H1 (cell line): ENCODE data around the gene SYTL5. TPM values are rescaled to one million over a fixed set of nuclear protein-coding genes. Genes with fewer than 3 reads are reported as not detected.

Experiments used
- CTCF ChIA-PET: fragments of 300-600 bp; sonication (Branson Sonifier 250); formaldehyde crosslinking; loops from one replicate; lab custom pipeline; 2021; ENCODE audit not compliant: partially characterized antibody; lab: Charles Lee
- POLR2A ChIA-PET: fragments of 300-600 bp; sonication (Branson Sonifier 250); formaldehyde crosslinking; loops from one replicate; lab custom pipeline; 2021; ENCODE audit warnings: inconsistent platforms; ENCODE audit not compliant: partially characterized antibody; lab: Charles Lee
- DNase-seq, 2 experiments: peaks; one replicate each; pipeline versions ENCODE4 v3.0.0 to v3.0.0-alpha.2; 2010 to 2022; ENCODE audit warnings: low spot score in 2 of 2, low read depth in 1 of 2, mixed read lengths in 1 of 2
- FAIRE-seq: peaks from 2 replicates; lab custom pipeline; 2011; peaks lifted over from hg19 to GRCh38; lab: Jason Lieb, UNC
- H2AFZ ChIP-seq: 2 replicates; pipeline ENCODE4 v1.8.1; 2012; ENCODE audit warnings: low read length, inconsistent platforms
- H2AK5ac ChIP-seq: 2 replicates; pipeline ENCODE4 v1.6.1; 2013; ENCODE audit warnings: low read depth, low read length
- H2BK120ac ChIP-seq: replicated peaks from 2 replicates; pipeline ENCODE3; 2013; ENCODE audit warnings: low read depth, low read length, inconsistent platforms
- H2BK12ac ChIP-seq: 2 replicates; pipeline ENCODE4 v1.6.1; 2013; ENCODE audit warnings: low read depth, low read length
- H2BK15ac ChIP-seq: 2 replicates; pipeline ENCODE4 v1.6.1; 2013; ENCODE audit warnings: low read length
- H2BK20ac ChIP-seq: 2 replicates; pipeline ENCODE4 v1.6.1; 2013; ENCODE audit warnings: low read length
- H2BK5ac ChIP-seq: 2 replicates; pipeline ENCODE4 v1.6.1; 2013; ENCODE audit warnings: low read depth, low read length
- H3K14ac ChIP-seq: 2 replicates; pipeline ENCODE4 v1.6.1; 2013; ENCODE audit warnings: inconsistent platforms; ENCODE audit not compliant: insufficient read length
- H3K18ac ChIP-seq: 2 replicates; pipeline ENCODE4 v1.6.1; 2013; ENCODE audit warnings: low read length; ENCODE audit errors: extremely low read depth
- H3K23ac ChIP-seq: 2 replicates; pipeline ENCODE4 v1.6.1; 2013; ENCODE audit warnings: inconsistent platforms; ENCODE audit not compliant: insufficient read length
- H3K23me2 ChIP-seq: 2 replicates; pipeline ENCODE4 v1.6.1; 2013; ENCODE audit warnings: low read depth, low read length
- H3K27ac ChIP-seq: 2 replicates; pipeline ENCODE4 v1.6.1; 2011; ENCODE audit warnings: low read depth, low read length, inconsistent platforms
- H3K27me3 ChIP-seq, 4 experiments: replicated peaks in 1 of 4; 1 replicate in 1 of 4; 2 replicates in 3 of 4; pipeline versions ENCODE4 v1.6.1 to v1.8.1; 2011 to 2013; ENCODE audit warnings: low read length in 3 of 4, mild to moderate bottlenecking in 3 of 4, inconsistent platforms in 2 of 4, mixed read lengths in 2 of 4, moderate library complexity in 1 of 4; ENCODE audit not compliant: control insufficient read depth in 3 of 4, insufficient read depth in 3 of 4; ENCODE audit errors: extremely low read depth in 1 of 4
- H3K36me3 ChIP-seq, 4 experiments: 2 replicates each; pipeline versions ENCODE4 v1.6.1 to v1.8.1; 2011 to 2013; ENCODE audit warnings: mild to moderate bottlenecking in 4 of 4, low read length in 3 of 4, moderate library complexity in 2 of 4, control low read depth in 1 of 4, inconsistent platforms in 1 of 4; ENCODE audit not compliant: insufficient read depth in 4 of 4, control insufficient read depth in 2 of 4
- H3K4ac ChIP-seq: replicated peaks from 2 replicates; pipeline ENCODE3; 2013; ENCODE audit warnings: low read length, low read depth, mixed read lengths, inconsistent platforms; ENCODE audit not compliant: insufficient read length
- H3K4me1 ChIP-seq, 4 experiments: replicated peaks in 1 of 4; 1 replicate in 1 of 4; 2 replicates in 3 of 4; pipeline versions ENCODE4 v1.6.1 to v1.8.1; 2011 to 2013; ENCODE audit warnings: low read length in 3 of 4, inconsistent platforms in 2 of 4, mixed read lengths in 1 of 4; ENCODE audit not compliant: insufficient read depth in 4 of 4, control insufficient read depth in 3 of 4
- H3K4me2 ChIP-seq, 2 experiments: 2 replicates each; pipeline versions ENCODE4 v1.6.1 to v1.8.1; 2011 to 2013; ENCODE audit warnings: low read depth in 2 of 2, low read length in 2 of 2, control low read depth in 1 of 2, inconsistent platforms in 1 of 2, mild to moderate bottlenecking in 1 of 2; ENCODE audit not compliant: insufficient read depth in 1 of 2
- H3K4me3 ChIP-seq, 4 experiments: fragments of 200-600, 300-600 bp in 1 of 4; sonication (generic), shearing (Covaris generic), sonication (Bioruptor Twin) in 1 of 4; 2 replicates each; pipeline versions ENCODE4 v1.5.1 to v1.8.1; 2011 to 2016; ENCODE audit warnings: low read length in 4 of 4, low read depth in 3 of 4, control low read depth in 2 of 4, inconsistent platforms in 2 of 4, mild to moderate bottlenecking in 2 of 4, mixed read lengths in 1 of 4, moderate library complexity in 1 of 4; ENCODE audit not compliant: insufficient read depth in 2 of 4; ENCODE audit errors: extremely low read depth in 1 of 4
- H3K56ac ChIP-seq: replicated peaks from 2 replicates; pipeline ENCODE3; 2013; ENCODE audit warnings: low read depth, mild to moderate bottlenecking, mixed read lengths, low read length, inconsistent platforms; ENCODE audit not compliant: insufficient read length
- H3K79me1 ChIP-seq: 2 replicates; pipeline ENCODE4 v1.6.1; 2013; ENCODE audit warnings: low read depth, low read length, control low read depth
- H3K79me2 ChIP-seq, 2 experiments: 2 replicates each; pipeline versions ENCODE4 v1.6.1 to v1.8.1; 2012 to 2013; ENCODE audit warnings: low read length in 2 of 2, mild to moderate bottlenecking in 2 of 2, inconsistent platforms in 1 of 2; ENCODE audit not compliant: insufficient read depth in 2 of 2, control insufficient read depth in 1 of 2
- H3K9ac ChIP-seq, 4 experiments: replicated peaks in 1 of 4; 1 replicate in 1 of 4; 2 replicates in 3 of 4; pipeline versions ENCODE4 v1.6.1 to v1.8.1; 2011 to 2013; ENCODE audit warnings: low read depth in 3 of 4, low read length in 3 of 4, control low read depth in 2 of 4, mild to moderate bottlenecking in 2 of 4, moderate library complexity in 2 of 4, inconsistent platforms in 1 of 4; ENCODE audit errors: extremely low read depth in 1 of 4
- H3K9me3 ChIP-seq, 2 experiments: 2 replicates each; pipeline versions ENCODE4 v1.6.1 to v1.8.1; 2012 to 2013; ENCODE audit warnings: mild to moderate bottlenecking in 2 of 2, moderate library complexity in 2 of 2, control low read depth in 1 of 2, inconsistent platforms in 1 of 2, low read depth in 1 of 2, low read length in 1 of 2, mixed read lengths in 1 of 2; ENCODE audit not compliant: insufficient read depth in 2 of 2
- H4K20me1 ChIP-seq, 2 experiments: replicated peaks in 1 of 2; 2 replicates each; pipeline versions ENCODE3 to v1.8.1; 2011 to 2013; ENCODE audit warnings: inconsistent platforms in 2 of 2, low read length in 2 of 2, mild to moderate bottlenecking in 1 of 2; ENCODE audit not compliant: insufficient read depth in 2 of 2, control insufficient read depth in 1 of 2
- H4K5ac ChIP-seq: 2 replicates; pipeline ENCODE4 v1.6.1; 2013; ENCODE audit warnings: low read length, low read depth, mixed read lengths, inconsistent platforms; ENCODE audit not compliant: insufficient read length
- H4K8ac ChIP-seq: 2 replicates; pipeline ENCODE4 v1.8.0; 2013; ENCODE audit warnings: mild to moderate bottlenecking, moderate library complexity, low read length, inconsistent platforms; ENCODE audit not compliant: insufficient read depth; ENCODE audit errors: extremely low read depth
- H4K91ac ChIP-seq: replicated peaks from 2 replicates; pipeline ENCODE3; 2013; ENCODE audit warnings: low read length, mixed read lengths, inconsistent platforms; ENCODE audit not compliant: insufficient read length
- FOSL1 ChIP-seq: IDR thresholded peaks from 2 replicates; pipeline ENCODE4 v1.6.1; 2011; ENCODE audit warnings: mild to moderate bottlenecking, low read depth, low read length, moderate library complexity; ENCODE audit not compliant: insufficient read depth
- RFX5 ChIP-seq: IDR thresholded peaks from 2 replicates; pipeline ENCODE4 v1.6.1; 2011; ENCODE audit warnings: low read depth, low read length, improper control_type of control experiment, borderline replicate concordance
- whole genome bisulfite sequencing, 2 experiments: shearing (Covaris generic) in 1 of 2; methylation state at CpG; one replicate each; pipeline versions ENCODE4 v1.1.6 to v1.1.7; 2013 to 2015; ENCODE audit warnings: low lambda C conversion rate in 2 of 2, mixed read lengths in 2 of 2, inconsistent platforms in 1 of 2, low coverage in 1 of 2, missing lambda C conversion rate in 1 of 2; ENCODE audit not compliant: insufficient replicate concordance in 2 of 2, insufficient coverage in 1 of 2, insufficient read length in 1 of 2; ENCODE audit errors: extremely low coverage in 1 of 2, missing lambda C conversion rate in 1 of 2; 5-methylcytosine and 5-hydroxymethylcytosine counted together
- polyA plus RNA-seq, 7 experiments: library from polyadenylated mRNA; depleted of rRNA in 3 of 7; stranded (reverse) in 5 of 7; unstranded in 2 of 7; fragments of >200 nt in 5 of 7; fragments of 200-250 nt in 2 of 7; gene quantifications; 1 replicate in 5 of 7; 2 replicates in 1 of 7; 4 replicates in 1 of 7; pipeline versions ENCODE4 v1.2.1 to v1.2.3, GENCODE V29; 2011 to 2013; ENCODE audit warnings: missing spikeins in 2 of 7, mixed read lengths in 2 of 7
- total RNA-seq: library from RNA; stranded (reverse); fragmentation: NEBNext Ultra II Directional; extraction: Animal tissue kit (Norgen Biotek cat#: 25700); gene quantifications from 2 replicates; pipeline ENCODE4 v1.2.1, GENCODE V29; 2021

Gene SYTL5
- total and polyA plus RNA-seq, 2 of the 8 experiments (the other 6 are each of a cell fraction or from before 2014, with no cell fraction given): 0.15 to 0.52 TPM

DNA sequence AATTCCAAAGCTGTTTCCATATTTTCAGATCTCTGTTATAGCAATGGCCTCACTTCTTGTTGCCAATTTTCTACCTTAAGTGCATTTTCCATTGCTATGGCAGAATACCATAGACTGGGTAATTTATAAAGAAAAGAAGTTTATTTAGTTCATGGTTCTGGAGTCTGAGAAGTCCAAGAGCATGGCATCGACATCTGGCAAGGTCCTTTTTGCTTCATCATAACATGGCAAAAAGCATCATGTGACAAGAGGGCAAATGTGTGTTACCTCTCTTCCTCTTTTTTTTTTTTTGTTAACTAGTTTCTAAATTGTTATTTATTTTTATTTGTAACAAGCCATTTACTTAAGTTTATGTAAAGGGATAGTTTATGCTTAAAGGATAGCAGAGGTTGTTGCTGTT is 45.2 kb upstream of the SYTL5 start:
- no peak overlapping the region for H4K5ac ChIP-seq
- H2BK120ac ChIP-seq: no peak overlapping the region
- no peak overlapping the region for H3K4me2 ChIP-seq
- H2BK15ac ChIP-seq: no peak overlapping the region
- H3K9ac ChIP-seq: no peak overlapping the region
- no peak overlapping the region for H3K4ac ChIP-seq
- H3K9me3 ChIP-seq: no peaks in the 10 kb centered on the region
- DNase-seq (no peak), FAIRE-seq (no peak)
- no peak overlapping the region for H3K56ac ChIP-seq
- H3K36me3 ChIP-seq: no peaks in the 10 kb centered on the region
- POLR2A ChIA-PET: no interaction called here
- no peak overlapping the region for H3K14ac ChIP-seq
- H2AFZ ChIP-seq: no peak overlapping the region
- no peak overlapping the region for H2BK12ac ChIP-seq
- 89% methylated on average over 1 of the region's 1 CpG; no CpG with 5 or more reads in 1 of the 2 experiments for WGBS, 2 experiments
- no peak overlapping the region for H2AK5ac ChIP-seq
- H3K79me1 ChIP-seq: no peaks in the 10 kb centered on the region
- no peaks in the 10 kb centered on the region for H3K4me1 ChIP-seq
- no peak overlapping the region for H3K4me3 ChIP-seq
- no peaks in the 10 kb centered on the region for H3K27me3 ChIP-seq
- H3K23me2 ChIP-seq: no peaks in the 10 kb centered on the region
- no peak overlapping the region for H3K27ac ChIP-seq
- no peak overlapping the region for H3K18ac ChIP-seq
- H4K91ac ChIP-seq: no peak overlapping the region
- no peak overlapping the region for H2BK5ac ChIP-seq
- H3K23ac ChIP-seq: no peak overlapping the region
- no peaks in the 10 kb centered on the region for H4K20me1 ChIP-seq
- TF ChIP-seq FOSL1 (no peak), RFX5 (no peak)
- TF ChIP-seq, all 59 proteins: peak for 0
- CTCF ChIA-PET: interaction anchor here (0.7 kb wide), 2 partner anchors 74 to 212 kb away, joined by 3 read pairs; no protein-coding TSS in a partner anchor
- no peak overlapping the region for H4K8ac ChIP-seq
- no peak overlapping the region for H2BK20ac ChIP-seq
- H3K79me2 ChIP-seq: no peaks in the 10 kb centered on the region
